A673 (cell line): Measurements from ENCODE around the gene PARD3.
"Not testable (repeated sequence)": the region's sequence is repeated elsewhere in the genome, so short reads cannot be mapped to it uniquely, and the experiment has no call there.

ENCODE experiments used
- CTCF ChIP-seq: fragments of 300-800, 200-600 bp; sonication (generic); conservative IDR thresholded peaks from 2 replicates; pipeline ENCODE4 v1.5.1; 2017; ENCODE audit warnings: low read depth, mild to moderate bottlenecking, antibody characterized with exemption, low read length, moderate library complexity, mixed read lengths
- EZH2 ChIP-seq: fragments of 200-600 bp; sonication (generic); IDR thresholded peaks from 2 replicates; pipeline ENCODE4 v1.6.1; 2017; ENCODE audit warnings: borderline replicate concordance, low read depth, mild to moderate bottlenecking, mixed read lengths, antibody characterized with exemption, low read length; ENCODE audit not compliant: poor library complexity, severe bottlenecking

- not testable (repeated sequence) for TF ChIP-seq CTCF, EZH2
Observed at GRCh38 chr10:34268410-34268809, 546.7 kb downstream of the PARD3 start.
